Heart right ventricle (tissue), 16 donors: ENCODE data around the gene MYRF. TPM values are rescaled to one million over a fixed set of nuclear protein-coding genes. Genes with fewer than 3 reads are reported as not detected.

ENCODE experiments used
- ATAC-seq, 8 donors: fragments of 200-7000 bp; cut with Tn5 transposase; one replicate each; pipeline ENCODE4 v1.9.1; 2020; ENCODE audit warnings: mild to moderate bottlenecking in 8 of 8, moderate library complexity in 8 of 8, moderate number of reproducible peaks in 1 of 8
- DNase-seq, 2 donors: peaks; one replicate each; pipeline ENCODE4 v3.0.0-alpha.2; 2020
- H3K27ac ChIP-seq, 10 donors: fragments of 200-600 bp; sonication (generic) in 2 of 10; one replicate each; pipeline versions ENCODE4 v1.5.0 to v1.8.0; 2020 to 2022; ENCODE audit warnings: mild to moderate bottlenecking in 3 of 10
- H3K27me3 ChIP-seq, 7 donors: fragments of 200-600 bp; one replicate each; pipeline ENCODE4 v1.8.0; 2021 to 2022; ENCODE audit warnings: mild to moderate bottlenecking in 2 of 7
- H3K36me3 ChIP-seq, 9 donors: fragments of 200-600 bp; sonication (generic) in 1 of 9; one replicate each; pipeline versions ENCODE4 v1.5.0 to v1.8.0; 2020 to 2022; ENCODE audit warnings: mild to moderate bottlenecking in 2 of 9
- H3K4me1 ChIP-seq, 9 donors: fragments of 200-600 bp; sonication (generic) in 1 of 9; one replicate each; pipeline versions ENCODE4 v1.5.0 to v1.8.0; 2020 to 2022; ENCODE audit warnings: mild to moderate bottlenecking in 4 of 9
- H3K4me3 ChIP-seq, 10 donors: fragments of 200-600 bp; sonication (generic) in 2 of 10; one replicate each; pipeline versions ENCODE4 v1.5.0 to v1.8.0; 2020 to 2022; ENCODE audit warnings: mild to moderate bottlenecking in 7 of 10, moderate library complexity in 2 of 10
- H3K9me3 ChIP-seq, 11 donors: fragments of 200-600 bp in 10 of 11; sonication (generic) in 2 of 11; one replicate each; pipeline versions ENCODE4 v1.5.0 to v1.8.0; 2013 to 2022; ENCODE audit warnings: mild to moderate bottlenecking in 2 of 11, control low read depth in 1 of 11, moderate library complexity in 1 of 11
- CTCF ChIP-seq, 9 donors: fragments of 200-600 bp; sonication (generic) in 2 of 9; IDR thresholded peaks; one replicate each; pipeline versions ENCODE4 v1.5.0 to v1.8.0; 2021 to 2022; ENCODE audit warnings: antibody characterized with exemption in 9 of 9, mild to moderate bottlenecking in 5 of 9, moderate library complexity in 1 of 9
- WGBS, 2 donors: extraction: QIAGEN DNeasy Blood & Tissue Kit; methylation state at CpG; one replicate each; pipeline ENCODE4 v1.1.7; 2013; ENCODE audit warnings: inconsistent platforms in 1 of 2; 5-methylcytosine and 5-hydroxymethylcytosine counted together
- intact Hi-C, 10 donors: fragments of 100-400 bp; cut with DNase I; formaldehyde crosslinking; loops; one replicate each; pipeline versions ENCODE4 v1.11.1 to v1.14.2; 2022
- polyA plus RNA-seq, 2 donors: library from polyadenylated mRNA; stranded (reverse); fragments of 200-250 nt; gene quantifications; one replicate each; pipeline ENCODE4 v1.2.3, GENCODE V29; 2013
- total RNA-seq, 10 donors: library from RNA; stranded (reverse); fragmentation: NEBNext Ultra II Directional in 3 of 10; extraction: Animal tissue kit (Norgen Biotek cat#: 25700) in 3 of 10; gene quantifications; one replicate each; pipeline versions ENCODE4 v1.2.1 to v1.2.4, GENCODE V29; 2021 to 2023
- donor health status: Arrhythmogenic right ventricular cardiomyopathy.
- donor health status: ischemic (EF 13 %, LVEDD 7.1; RV severe dilation, severe dysfunction).
- donor health status: healthy with polysubstance abuse.
- donor health status: DM: no; HTN: yes; CAD: no.
- donor health status: DM: no; HTN: no; CAD: no.
- donor health status: ischemic (EF 25% LVEDD 6.9; RV normal size, moderate dysfunction).
- donor health status: ischemic (EF 25% LVEDD 5.7; RV mildly dilated, moderate dysfunction).
- donor health status: healthy.
- donor health status: DM: yes; HTN: yes; CAD: no.
- donor health status: Ischemic cardiomyopathy.
- donor health status: ischemic (EF 35%, LVEDD 5.7; RV mildly dilated, moderate dysfunction).
- donor health status: nonischemic (EF 11% LVEDD 7.7; RV severe dilation, severe dysfunction).
- donor health status: DM: yes; HTN: yes; CAD: no.
- donor health status: PGD.
- donor health status: ischemic (EF 29% LVEDD 5.4; RV normal size, mild dysfunction).
- donor health status: nonischemic (EF 23%, LVEDD 6.1; RV moderate dilation, normal function).

The MYRF gene
- total and polyA plus RNA-seq, 12 donors = 0.13 to 1.2 (median 0.26) TPM

GRCh38 chr11:61816736-61817455 is 64.5 kb downstream of the MYRF start, which contains the start of gene FADS1:
Gene FADS1 (minus strand): TSS chr11:61817003. CDS start chr11:61816929, 74 bp downstream.
- Histone ChIP-seq H3K9me3 (no peaks in the 10 kb centered on the region), H3K4me1 (peaks cover 4 to 29% (median 10%) of the 10 kb centered on the region in 9 donors), H3K4me3 (peak within 1 kb of the TSS; percentile 50 to 93 (median 76)), H3K27me3 (peaks cover 0 to 9% (median 0%) of the 10 kb centered on the region in 7 donors), H3K36me3 (peaks cover 0 to 16% (median 8%) of the 10 kb centered on the region in 9 donors), H3K27ac (peak within 1 kb of the TSS; percentile 93 to 100 (median 99))
- peak; percentile 16 to 74 (median 44) for ATAC-seq
- intact Hi-C loops = loop anchor here in 7 of 10 donors (2.0 to 10.0 kb wide), 7 partner anchors 14 to 155 kb away; partner anchors contain the start of gene FADS3 (in 1 of the 7)
- DNase-seq = peak; percentile 89 to 93
- 1% methylated on average over 70 to 73 of the region's 73 CpGs for WGBS, 2 donors
- TF ChIP-seq CTCF (IDR thresholded peaks at IDR 0.05) = peak; percentile 14 to 75 (median 55)

- intact Hi-C loops = loop anchor here in 7 of 10 donors (2.0 to 10.0 kb wide), 7 partner anchors 13 to 155 kb away; partner anchors contain the start of gene FADS3 (in 1 of the 7)
- H3K36me3 ChIP-seq = peaks cover 0 to 8% (median under 1%) of the 10 kb centered on the region in 9 donors
- no peak for TF ChIP-seq CTCF (IDR thresholded peaks at IDR 0.05)
- no peaks in the 10 kb centered on the region for H3K9me3 ChIP-seq
- H3K4me3 ChIP-seq = peak overlapping the region in 9 of 10 donors; percentile 66 to 93 (median 77)
- no peak for DNase-seq
- H3K4me1 ChIP-seq = peaks cover 4 to 29% (median 10%) of the 10 kb centered on the region in 9 donors
- no peak for ATAC-seq
- 75 to 81% methylated on average over 6 of the region's 6 CpGs for WGBS, 2 donors
- H3K27ac ChIP-seq = peak overlapping the region in 9 of 10 donors; percentile 93 to 100 (median 99)
- H3K27me3 ChIP-seq = peaks cover 0 to 9% (median 0%) of the 10 kb centered on the region in 7 donors
Measured at GRCh38 chr11:61817471-61818202, 65.2 kb downstream of the MYRF start.

DNA sequence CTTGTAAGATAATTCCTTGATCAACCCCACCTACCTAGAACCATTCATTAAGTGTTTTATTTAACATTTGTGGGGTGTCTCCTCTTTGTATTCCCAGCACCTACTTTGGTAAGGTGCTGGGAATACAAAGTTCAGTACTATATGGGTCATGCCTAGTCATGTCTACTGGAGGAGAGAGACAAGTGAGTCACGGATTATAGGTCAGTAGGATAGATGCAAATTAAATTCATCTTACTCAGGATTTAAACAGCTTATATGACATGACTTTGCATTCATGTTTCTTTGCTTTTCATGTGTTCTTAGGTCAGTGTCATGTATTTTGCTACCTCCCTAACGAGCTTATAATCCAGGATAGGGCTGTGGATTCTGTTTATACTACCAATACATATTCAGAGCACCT is 67.7 kb downstream of the MYRF start:
- H3K4me1 ChIP-seq = peaks cover 0 to 24% (median 8%) of the 10 kb centered on the region in 9 donors
- WGBS, 2 donors = 90 to 96% methylated on average over 2 of the region's 2 CpGs
- no peak for DNase-seq
- no peaks in the 10 kb centered on the region for H3K9me3 ChIP-seq
- H3K4me3 ChIP-seq = no peak overlapping the region
- H3K27me3 ChIP-seq = peaks cover 0 to 6% (median 0%) of the 10 kb centered on the region in 7 donors
- H3K27ac ChIP-seq = no peak overlapping the region
- TF ChIP-seq CTCF (IDR thresholded peaks at IDR 0.05) = no peak
- H3K36me3 ChIP-seq = peaks cover 0 to 4% (median 0%) of the 10 kb centered on the region in 9 donors
- ATAC-seq = no peak
- intact Hi-C loops = no loop called here
